AG04449 (cell line): Measurements from ENCODE around the gene EXD3.

Experiments
- CTCF ChIA-PET: fragments of 350-600 bp; formaldehyde crosslinking; extraction: SDS; loops from one replicate; lab custom pipeline; 2021; ENCODE audit warnings: antibody characterized with exemption; lab: Yijun Ruan, JAX
- POLR2A ChIA-PET: fragments of 400-600, 350-600 bp; formaldehyde crosslinking; extraction: SDS; loops from one replicate; lab custom pipeline; 2020; ENCODE audit warnings: antibody characterized with exemption, inconsistent platforms; lab: Yijun Ruan, JAX
- DNase-seq: peaks from one replicate; pipeline ENCODE4 v3.0.0-alpha.2; 2010; ENCODE audit warnings: low read depth, low spot score
- H3K4me3 ChIP-seq: 2 replicates; pipeline ENCODE4 v1.5.1; 2011; ENCODE audit warnings: low read depth, mild to moderate bottlenecking, control low read depth, low read length
- CTCF ChIP-seq: IDR thresholded peaks from one replicate; pipeline ENCODE4 v1.5.1; 2011; ENCODE audit warnings: mild to moderate bottlenecking, moderate library complexity, low read length, control low read depth, inconsistent platforms; ENCODE audit not compliant: insufficient read depth; ENCODE audit errors: missing control alignments

Gene EXD3

GRCh38 chr9:137275588-137276472 is 147.1 kb downstream of the EXD3 start:
- ChIA-PET POLR2A (interaction anchor here (2.2 kb wide), 1 partner anchor 35 kb away, joined by 18 read pairs; the partner anchor contains the start of gene TUBB4B), CTCF (interaction anchor here (1.9 kb wide), 1 partner anchor 39 kb away, joined by 7 read pairs; no protein-coding TSS in a partner anchor)
- no peak for TF ChIP-seq CTCF
- DNase-seq = no peak
- H3K4me3 ChIP-seq = no peak overlapping the region

GRCh38 chr9:137275203-137275587 is 147.8 kb downstream of the EXD3 start:
- TF ChIP-seq CTCF = no peak
- no peak for DNase-seq
- ChIA-PET CTCF (no interaction called here), POLR2A (interaction anchor here (1.4 kb wide), 1 partner anchor 10 kb away, joined by 3 read pairs; no protein-coding TSS in a partner anchor)
- H3K4me3 ChIP-seq = no peak overlapping the region

GRCh38 chr9:137273611-137274320 is 149.2 kb downstream of the EXD3 start:
- no peak for DNase-seq
- ChIA-PET CTCF (interaction anchor here (0.8 to 2.2 kb wide), 4 partner anchors 9 to 47 kb away, joined by 3 to 5 read pairs (median 3); partner anchors contain the start of gene RNF224), POLR2A (interaction anchor here (1.2 to 1.4 kb wide), 2 partner anchors 9 to 33 kb away, joined by 3 to 4 read pairs; partner anchors contain the start of gene TUBB4B)
- H3K4me3 ChIP-seq = no peak overlapping the region
- TF ChIP-seq CTCF = no peak

GRCh38 chr9:137273095-137273490 is 149.9 kb downstream of the EXD3 start:
- ChIA-PET POLR2A (interaction anchor here (0.8 kb wide), 1 partner anchor 32 kb away, joined by 3 read pairs; no protein-coding TSS in a partner anchor), CTCF (interaction anchor here (1.0 to 2.2 kb wide), 3 partner anchors 8 to 46 kb away, joined by 3 to 5 read pairs (median 3); partner anchors contain the start of gene RNF224)
- no peak for TF ChIP-seq CTCF
- DNase-seq = no peak
- H3K4me3 ChIP-seq = no peak overlapping the region

- POLR2A ChIA-PET = interaction anchor here (0.8 kb wide), 1 partner anchor 32 kb away, joined by 3 read pairs; no protein-coding TSS in a partner anchor
Measured at GRCh38 chr9:137272241-137273094, 150.5 kb downstream of the EXD3 start.

More at GRCh38 chr9:137272241-137273094, 150.5 kb downstream of the EXD3 start:
- no peak for TF ChIP-seq CTCF
- CTCF ChIA-PET = interaction anchor here (2.2 kb wide), 1 partner anchor 35 kb away, joined by 5 read pairs; no protein-coding TSS in a partner anchor
- no peak for DNase-seq
- H3K4me3 ChIP-seq = no peak overlapping the region
